HepG2 (cell line): ENCODE data around the gene CALR. TPM values are rescaled to one million over a fixed set of nuclear protein-coding genes. Genes with fewer than 3 reads are reported as not detected.

ENCODE experiments used
- ATAC-seq: fragments of 200-7000 bp; cut with Tn5 transposase; 3 replicates; pipeline ENCODE4 v1.9.1; 2020; ENCODE audit warnings: mild to moderate bottlenecking, moderate library complexity
- BruUV-seq: library from RNA; stranded (reverse); fragments of 400-500 nt; replicated peaks from 2 replicates; lab custom pipeline; 2021; lab: Mats Ljungman, UMichigan
- CTCF ChIA-PET: fragments of 300-600 bp; formaldehyde crosslinking; extraction: SDS; loops from one replicate; lab custom pipeline; 2021; ENCODE audit warnings: low total read pairs, inconsistent platforms, low intra/inter-chr PET ratio; lab: Yijun Ruan, JAX
- POLR2A ChIA-PET: fragments of 350-600 bp; sonication (Branson Sonifier 250); formaldehyde crosslinking; loops from one replicate; lab custom pipeline; 2020; ENCODE audit warnings: antibody characterized with exemption, inconsistent platforms; lab: Yijun Ruan, JAX
- DNase-seq: peaks from one replicate; pipeline ENCODE4 v3.0.0-alpha.2; 2015; ENCODE audit warnings: low spot score
- FAIRE-seq: peaks from 3 replicates; lab custom pipeline; 2011; peaks lifted over from hg19 to GRCh38; lab: Jason Lieb, UNC
- H2AFZ ChIP-seq: one replicate; pipeline ENCODE4 v1.6.1; 2011; ENCODE audit warnings: low read length, inconsistent platforms
- H3K27ac ChIP-seq: fragments of 300-600 bp; 3 replicates; pipeline ENCODE4 v1.8.0; 2011; ENCODE audit warnings: mixed run types, mild to moderate bottlenecking, mixed read lengths, low read length, inconsistent platforms; ENCODE audit not compliant: insufficient read depth; ENCODE audit errors: extremely low read length
- H3K27me3 ChIP-seq, 2 experiments: fragments of 200-600 bp in 1 of 2; 2 replicates in 1 of 2; 3 replicates in 1 of 2; pipeline versions ENCODE4 v1.6.0 to v1.8.0; 2011; ENCODE audit warnings: low read length in 2 of 2, mild to moderate bottlenecking in 2 of 2, moderate library complexity in 2 of 2, inconsistent platforms in 1 of 2; ENCODE audit not compliant: insufficient read depth in 2 of 2, control insufficient read depth in 1 of 2
- H3K36me3 ChIP-seq, 2 experiments: fragments of 200-600 bp in 1 of 2; replicated peaks in 1 of 2; 2 replicates in 1 of 2; 3 replicates in 1 of 2; pipeline versions ENCODE4 v1.5.1 to v1.8.0; 2011; ENCODE audit warnings: low read length in 2 of 2, inconsistent platforms in 1 of 2; ENCODE audit not compliant: insufficient read depth in 2 of 2, control insufficient read depth in 1 of 2
- H3K4me1 ChIP-seq: 2 replicates; pipeline ENCODE4 v1.5.1; 2012; ENCODE audit warnings: low read length, inconsistent platforms; ENCODE audit not compliant: insufficient read depth
- H3K4me2 ChIP-seq: 2 replicates; pipeline ENCODE4 v1.6.0; 2011; ENCODE audit warnings: low read depth, low read length, inconsistent platforms
- H3K4me3 ChIP-seq, 3 experiments: fragments of 200-600 bp in 1 of 3; sonication (generic), shearing (Covaris generic) in 1 of 3; replicated peaks in 1 of 3; 2 replicates each; pipeline ENCODE4 v1.5.1; 2011 to 2016; ENCODE audit warnings: low read length in 3 of 3, inconsistent platforms in 2 of 3, low read depth in 2 of 3, mild to moderate bottlenecking in 2 of 3, control low read depth in 1 of 3, mixed read lengths in 1 of 3; ENCODE audit not compliant: insufficient read depth in 1 of 3
- H3K79me2 ChIP-seq: one replicate; pipeline ENCODE4 v1.6.1; 2011; ENCODE audit warnings: low read length, inconsistent platforms; ENCODE audit not compliant: insufficient read depth
- H3K9ac ChIP-seq: 2 replicates; pipeline ENCODE4 v1.6.0; 2011; ENCODE audit warnings: mild to moderate bottlenecking, low read depth, low read length, inconsistent platforms; ENCODE audit not compliant: insufficient read depth
- H3K9me3 ChIP-seq: 2 replicates; pipeline ENCODE4 v1.5.1; 2012; ENCODE audit warnings: mild to moderate bottlenecking, low read length
- H4K20me1 ChIP-seq: 2 replicates; pipeline ENCODE4 v1.6.0; 2011; ENCODE audit warnings: inconsistent platforms, mild to moderate bottlenecking, low read length, moderate library complexity; ENCODE audit not compliant: insufficient read depth
- BRD4 ChIP-seq: sonication (generic); formaldehyde crosslinking; IDR thresholded peaks from 2 replicates; pipeline ENCODE4 v1.4.0; 2020; ENCODE audit warnings: missing genetic modification reagents
- DMAP1 ChIP-seq: IDR thresholded peaks from 2 replicates; pipeline ENCODE4 v1.6.1; 2016
- DR1 ChIP-seq: sonication (generic); formaldehyde crosslinking; IDR thresholded peaks from 2 replicates; pipeline ENCODE4 v1.8.0; 2021; ENCODE audit warnings: mild to moderate bottlenecking, missing genetic modification reagents, inconsistent platforms
- EED ChIP-seq: sonication (generic); formaldehyde crosslinking; IDR thresholded peaks from 2 replicates; pipeline ENCODE4 v1.5.0; 2020; ENCODE audit warnings: mild to moderate bottlenecking, missing genetic modification reagents
- FOSL1 ChIP-seq: sonication (generic); formaldehyde crosslinking; IDR thresholded peaks from 2 replicates; pipeline ENCODE4 v1.9.0; 2021; ENCODE audit warnings: missing genetic modification reagents, borderline replicate concordance
- IRX3 ChIP-seq: sonication (generic); formaldehyde crosslinking; IDR thresholded peaks from 2 replicates; pipeline ENCODE4 v1.8.1; 2023; ENCODE audit warnings: mild to moderate bottlenecking, low read depth, missing genetic modification reagents, borderline replicate concordance
- MAZ ChIP-seq, 2 experiments: sonication (generic) in 1 of 2; formaldehyde crosslinking in 1 of 2; IDR thresholded peaks; 2 replicates each; pipeline versions ENCODE4 v1.5.0 to v1.6.1; 2012 to 2020; ENCODE audit warnings: low read depth in 2 of 2, mild to moderate bottlenecking in 2 of 2, borderline replicate concordance in 1 of 2, improper control_type of control experiment in 1 of 2, low read length in 1 of 2, missing genetic modification reagents in 1 of 2, moderate library complexity in 1 of 2
- MTA1 ChIP-seq: sonication (generic); formaldehyde crosslinking; IDR thresholded peaks from 2 replicates; pipeline ENCODE4 v1.4.0; 2020; ENCODE audit warnings: missing genetic modification reagents, mild to moderate bottlenecking, borderline replicate concordance
- RFX1 ChIP-seq: fragments of 450-650 bp; IDR thresholded peaks from 2 replicates; pipeline ENCODE4 v1.6.1; 2017
- ZBTB7A ChIP-seq: sonication (generic); formaldehyde crosslinking; IDR thresholded peaks from 2 replicates; pipeline ENCODE4 v1.8.0; 2022; ENCODE audit warnings: mild to moderate bottlenecking, missing genetic modification reagents
- ZFY ChIP-seq: sonication (generic); formaldehyde crosslinking; IDR thresholded peaks from 2 replicates; pipeline ENCODE4 v1.4.0; 2020; ENCODE audit warnings: missing genetic modification reagents
- ZNF121 ChIP-seq: sonication (generic); formaldehyde crosslinking; IDR thresholded peaks from 2 replicates; pipeline ENCODE4 v1.5.0; 2020; ENCODE audit warnings: mild to moderate bottlenecking, missing genetic modification reagents
- ZNF225 ChIP-seq: sonication (generic); formaldehyde crosslinking; IDR thresholded peaks from 2 replicates; pipeline ENCODE4 v1.4.0; 2020; ENCODE audit warnings: mild to moderate bottlenecking, missing genetic modification reagents
- ZNF33B ChIP-seq: sonication (generic); formaldehyde crosslinking; IDR thresholded peaks from 2 replicates; pipeline ENCODE4 v1.5.1; 2020; ENCODE audit warnings: mild to moderate bottlenecking, missing genetic modification reagents
- ZNF446 ChIP-seq: sonication (generic); formaldehyde crosslinking; IDR thresholded peaks from 2 replicates; pipeline ENCODE4 v1.5.0; 2020; ENCODE audit warnings: mild to moderate bottlenecking, missing genetic modification reagents
- ZNF788 ChIP-seq: sonication (generic); formaldehyde crosslinking; IDR thresholded peaks from 2 replicates; pipeline ENCODE4 v1.5.0; 2020; ENCODE audit warnings: mild to moderate bottlenecking, missing genetic modification reagents, borderline replicate concordance
- WGBS: methylation state at CpG from one replicate; pipeline ENCODE4 v1.1.6; 2017; ENCODE audit warnings: low lambda C conversion rate; 5-methylcytosine and 5-hydroxymethylcytosine counted together
- in situ Hi-C: cut with HindIII; loops from 2 replicates; pipeline ENCODE4 v1.10.0; 2017; ENCODE audit warnings: low pct_unique_long_range_greater_than_20kb; ENCODE audit not compliant: extremely low pct_ligation_motif_present
- intact Hi-C: fragments of 100-400 bp; cut with micrococcal nuclease; formaldehyde crosslinking; loops from one replicate; pipeline ENCODE4 v1.10.0; 2022; ENCODE audit not compliant: unreplicated experiment
- polyA plus RNA-seq, 8 experiments: library from polyadenylated mRNA; depleted of rRNA in 3 of 8; stranded (reverse) in 7 of 8; unstranded in 1 of 8; fragments of >200 nt; fragmentation: Illumina TruSeq in 4 of 8; extraction: Trizol in 4 of 8; gene quantifications; 2 replicates each; pipeline versions ENCODE4 v1.2.1 to v1.2.3, GENCODE V29; 2011 to 2016; ENCODE audit warnings: low read depth in 4 of 8, missing spikeins in 1 of 8, mixed read lengths in 1 of 8; ENCODE audit not compliant: insufficient read depth in 1 of 8
- total RNA-seq, 5 experiments: library from RNA; depleted of rRNA; stranded (reverse); fragments of >200 nt; fragmentation: Illumina TruSeq; extraction: Trizol; gene quantifications; 2 replicates each; pipeline ENCODE4 v1.2.3, GENCODE V29; 2016; ENCODE audit warnings: low read depth in 1 of 5
- TF ChIP-seq, protein P1 (sequence below): sonication (generic); formaldehyde crosslinking; IDR thresholded peaks from 2 replicates; pipeline ENCODE4 v1.4.0; 2020; ENCODE audit warnings: missing genetic modification reagents
- TF ChIP-seq, protein P2 (sequence below): IDR thresholded peaks from 2 replicates; pipeline ENCODE4 v1.6.1; 2016
- TF ChIP-seq, protein P3 (sequence below): sonication (generic); formaldehyde crosslinking; conservative IDR thresholded peaks from 2 replicates; pipeline ENCODE4 v1.4.0; 2020; ENCODE audit warnings: missing genetic modification reagents
- TF ChIP-seq, protein P4 (sequence below): sonication (generic); formaldehyde crosslinking; IDR thresholded peaks from 2 replicates; pipeline ENCODE4 v1.5.0; 2020; ENCODE audit warnings: mild to moderate bottlenecking, low read depth, missing genetic modification reagents, borderline replicate concordance
- TF ChIP-seq, protein P5 (sequence below): sonication (generic); formaldehyde crosslinking; IDR thresholded peaks from 2 replicates; pipeline ENCODE4 v1.8.0; 2022; ENCODE audit warnings: mild to moderate bottlenecking, missing genetic modification reagents, moderate library complexity

Gene CALR
- total and polyA plus RNA-seq, 2 of the 13 experiments (the other 11 are each of a cell fraction or from before 2014, with no cell fraction given), result 898 to 934 TPM

DNA sequence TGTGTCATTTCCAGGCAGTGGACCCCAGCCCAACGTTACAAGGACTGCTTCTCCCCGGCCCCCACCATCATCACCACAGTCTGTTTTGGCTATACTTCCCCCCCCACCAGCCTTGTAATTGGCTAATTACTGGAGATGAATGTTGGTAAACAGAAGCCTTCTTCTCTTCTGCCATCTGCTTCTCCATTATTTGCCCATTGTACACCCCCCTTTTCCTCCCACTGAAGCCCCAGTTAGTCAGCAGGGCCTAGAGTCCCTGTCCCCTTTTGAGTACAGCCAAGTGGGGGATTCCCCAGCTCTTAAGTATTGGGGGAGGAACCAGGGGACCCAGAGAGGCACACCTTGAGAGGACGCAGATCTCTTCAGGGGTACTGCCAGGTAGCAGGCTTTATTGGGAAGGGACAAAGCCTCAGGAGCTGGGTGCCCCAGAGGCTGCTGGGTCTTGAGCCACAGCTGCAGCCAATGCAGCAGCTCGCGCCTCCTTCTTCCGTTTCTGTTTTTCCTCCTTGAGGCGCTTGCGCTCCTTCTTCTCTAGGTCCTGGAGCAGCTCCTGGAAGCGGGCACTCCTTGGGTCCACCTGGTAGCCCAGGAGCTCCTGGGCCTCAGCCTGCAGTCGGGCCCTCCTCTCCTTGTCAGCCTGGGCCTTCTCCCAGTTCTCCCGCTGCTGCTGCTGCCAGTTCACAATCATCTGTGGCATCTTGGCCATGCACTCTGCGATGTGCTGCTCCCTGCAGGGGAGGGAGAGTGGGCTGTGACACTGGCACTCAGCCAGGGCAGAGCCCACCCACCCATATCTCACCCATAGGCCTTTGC, 15.6 kb downstream of the CALR start (continued):
- TF ChIP-seq ZBTB7A (CRISPR knock-in tag), result no peak
- TF ChIP-seq FOSL1 (CRISPR knock-in tag), result no peak
- TF ChIP-seq, protein P1, sequence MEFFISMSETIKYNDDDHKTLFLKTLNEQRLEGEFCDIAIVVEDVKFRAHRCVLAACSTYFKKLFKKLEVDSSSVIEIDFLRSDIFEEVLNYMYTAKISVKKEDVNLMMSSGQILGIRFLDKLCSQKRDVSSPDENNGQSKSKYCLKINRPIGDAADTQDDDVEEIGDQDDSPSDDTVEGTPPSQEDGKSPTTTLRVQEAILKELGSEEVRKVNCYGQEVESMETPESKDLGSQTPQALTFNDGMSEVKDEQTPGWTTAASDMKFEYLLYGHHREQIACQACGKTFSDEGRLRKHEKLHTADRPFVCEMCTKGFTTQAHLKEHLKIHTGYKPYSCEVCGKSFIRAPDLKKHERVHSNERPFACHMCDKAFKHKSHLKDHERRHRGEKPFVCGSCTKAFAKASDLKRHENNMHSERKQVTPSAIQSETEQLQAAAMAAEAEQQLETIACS (CRISPR knock-in tag), result no peak
- TF ChIP-seq MTA1 (CRISPR knock-in tag), result no peak
- TF ChIP-seq ZNF33B (CRISPR knock-in tag), result no peak
- TF ChIP-seq ZFY (CRISPR knock-in tag), result no peak
- TF ChIP-seq ZNF121 (CRISPR knock-in tag), result no peak
- no peak for TF ChIP-seq DMAP1 (CRISPR knock-in tag)
- no peak for TF ChIP-seq ZNF225 (CRISPR knock-in tag)
- TF ChIP-seq, protein P2, sequence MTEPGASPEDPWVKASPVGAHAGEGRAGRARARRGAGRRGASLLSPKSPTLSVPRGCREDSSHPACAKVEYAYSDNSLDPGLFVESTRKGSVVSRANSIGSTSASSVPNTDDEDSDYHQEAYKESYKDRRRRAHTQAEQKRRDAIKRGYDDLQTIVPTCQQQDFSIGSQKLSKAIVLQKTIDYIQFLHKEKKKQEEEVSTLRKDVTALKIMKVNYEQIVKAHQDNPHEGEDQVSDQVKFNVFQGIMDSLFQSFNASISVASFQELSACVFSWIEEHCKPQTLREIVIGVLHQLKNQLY, result no peak
- no peak for TF ChIP-seq ZNF788 (CRISPR knock-in tag)

DNA sequence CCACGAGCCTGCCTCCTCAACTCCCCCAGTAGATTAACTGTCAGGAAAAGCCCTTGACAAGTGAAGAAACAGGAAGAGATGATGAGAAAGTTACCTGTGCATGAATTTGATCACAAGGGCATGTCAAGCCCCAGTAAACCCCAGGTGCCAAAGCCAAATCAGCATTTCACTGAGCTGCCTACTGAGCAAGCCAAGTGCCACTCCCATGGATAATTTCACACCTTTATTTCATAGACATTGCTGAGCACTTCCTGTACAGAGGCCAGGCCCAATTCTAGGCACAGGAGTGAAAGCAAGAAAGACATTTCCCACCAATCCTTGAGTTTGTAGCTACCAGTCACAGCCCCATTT, 16.2 kb downstream of the CALR start:
- no peaks in the 10 kb centered on the region for H3K9me3 ChIP-seq
- FAIRE-seq (no peak), DNase-seq (no peak), ATAC-seq (no peak)
- H3K27ac ChIP-seq, result no peak overlapping the region
- no peaks in the 10 kb centered on the region for H4K20me1 ChIP-seq
- H3K4me1 ChIP-seq, result peaks cover 23% of the 10 kb centered on the region
- no peak overlapping the region for H3K4me3 ChIP-seq
- WGBS, result no CpG with 5 or more reads among the region's 1 CpG
- in situ Hi-C loops (no loop called here), intact Hi-C loops (no loop called here)
- H2AFZ ChIP-seq, result no peak overlapping the region
- H3K79me2 ChIP-seq, result peaks cover 24% of the 10 kb centered on the region
- BruUV-seq, result no TSS peak
- H3K9ac ChIP-seq, result no peak overlapping the region
- 0 out of 2 replicates have a peak overlapping the region, but pooled peaks have one; percentile 1 for H3K4me2 ChIP-seq
- H3K36me3 ChIP-seq, result peaks cover 17 to 35% of the 10 kb centered on the region in 2 experiments; a peak in 4 of 5 replicates
- no peaks in the 10 kb centered on the region for H3K27me3 ChIP-seq
- POLR2A ChIA-PET, result interaction anchor here (1.3 to 3.9 kb wide), 2 partner anchors 8 to 11 kb away, joined by 4 to 25 read pairs; partner anchors contain the start of gene RAD23A
- CTCF ChIA-PET, result no interaction called here
- TF ChIP-seq EED (CRISPR knock-in tag) (no peak), DR1 (CRISPR knock-in tag) (no peak), IRX3 (CRISPR knock-in tag) (no peak), RFX1 (no peak), ZNF446 (no peak), BRD4 (CRISPR knock-in tag) (no peak), MAZ (IDR thresholded peaks at IDR 0.05; ENCODE audit: borderline replicate concordance, low read depth, low read length) (no peak), MAZ (CRISPR knock-in tag; IDR thresholded peaks at IDR 0.05; ENCODE audit: low read depth) (no peak)
- TF ChIP-seq, protein P3, sequence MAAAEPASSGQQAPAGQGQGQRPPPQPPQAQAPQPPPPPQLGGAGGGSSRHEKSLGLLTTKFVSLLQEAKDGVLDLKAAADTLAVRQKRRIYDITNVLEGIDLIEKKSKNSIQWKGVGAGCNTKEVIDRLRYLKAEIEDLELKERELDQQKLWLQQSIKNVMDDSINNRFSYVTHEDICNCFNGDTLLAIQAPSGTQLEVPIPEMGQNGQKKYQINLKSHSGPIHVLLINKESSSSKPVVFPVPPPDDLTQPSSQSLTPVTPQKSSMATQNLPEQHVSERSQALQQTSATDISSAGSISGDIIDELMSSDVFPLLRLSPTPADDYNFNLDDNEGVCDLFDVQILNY (CRISPR knock-in tag), result no peak
- TF ChIP-seq, protein P4, sequence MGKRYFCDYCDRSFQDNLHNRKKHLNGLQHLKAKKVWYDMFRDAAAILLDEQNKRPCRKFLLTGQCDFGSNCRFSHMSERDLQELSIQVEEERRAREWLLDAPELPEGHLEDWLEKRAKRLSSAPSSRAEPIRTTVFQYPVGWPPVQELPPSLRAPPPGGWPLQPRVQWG (CRISPR knock-in tag), result no peak
- TF ChIP-seq, protein P5, sequence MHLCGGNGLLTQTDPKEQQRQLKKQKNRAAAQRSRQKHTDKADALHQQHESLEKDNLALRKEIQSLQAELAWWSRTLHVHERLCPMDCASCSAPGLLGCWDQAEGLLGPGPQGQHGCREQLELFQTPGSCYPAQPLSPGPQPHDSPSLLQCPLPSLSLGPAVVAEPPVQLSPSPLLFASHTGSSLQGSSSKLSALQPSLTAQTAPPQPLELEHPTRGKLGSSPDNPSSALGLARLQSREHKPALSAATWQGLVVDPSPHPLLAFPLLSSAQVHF (CRISPR knock-in tag), result no peak
